OCI-LY3 (cell line): ENCODE measurements around the gene HDAC4.

ENCODE experiments used
- H2AFZ ChIP-seq: fragments of 200-600, 300-600 bp; shearing (Covaris generic); 2 replicates; pipeline ENCODE4 v1.6.0; 2014; ENCODE audit warnings: antibody characterized with exemption, low read depth, low read length
- H3K27ac ChIP-seq: fragments of 200-600, 300-600 bp; sonication (generic); 2 replicates; pipeline ENCODE4 v1.5.1; 2014; ENCODE audit warnings: mild to moderate bottlenecking, low read length, moderate library complexity, mixed read lengths
- H3K27me3 ChIP-seq: fragments of 200-600, 300-600 bp; sonication (generic); 2 replicates; pipeline ENCODE4 v1.6.1; 2014; ENCODE audit warnings: low read depth, low read length, mixed read lengths
- H3K36me3 ChIP-seq: fragments of 200-600, 300-600 bp; sonication (generic); replicated peaks from 2 replicates; pipeline ENCODE3; 2014; ENCODE audit warnings: low read depth, low read length, mixed read lengths
- H3K4me1 ChIP-seq: fragments of 300-600, 200-600 bp; sonication (generic); 2 replicates; pipeline ENCODE4 v1.6.1; 2014; ENCODE audit warnings: low read length, mixed read lengths
- H3K4me2 ChIP-seq: fragments of 200-600, 300-600 bp; sonication (generic); 2 replicates; pipeline ENCODE4 v1.6.1; 2014; ENCODE audit warnings: low read length, mixed read lengths
- H3K4me3 ChIP-seq: fragments of 300-600, 200-600 bp; sonication (generic); 2 replicates; pipeline ENCODE4 v1.5.1; 2014; ENCODE audit warnings: antibody characterized with exemption, mild to moderate bottlenecking, low read length, moderate library complexity
- H3K79me2 ChIP-seq: fragments of 300-600, 200-600 bp; shearing (Covaris generic); 2 replicates; pipeline ENCODE4 v1.6.1; 2014; ENCODE audit warnings: mild to moderate bottlenecking, low read length, mixed read lengths
- H3K9ac ChIP-seq: fragments of 300-600, 200-600 bp; shearing (Covaris generic); 2 replicates; pipeline ENCODE4 v1.6.0; 2014; ENCODE audit warnings: mild to moderate bottlenecking, low read length, moderate library complexity
- H3K9me3 ChIP-seq: fragments of 200-600, 300-600 bp; shearing (Covaris generic); 2 replicates; pipeline ENCODE4 v1.6.1; 2014; ENCODE audit warnings: low read length, mixed read lengths; ENCODE audit not compliant: insufficient read depth
- H4K20me1 ChIP-seq: fragments of 200-600, 300-600 bp; sonication (generic); 2 replicates; pipeline ENCODE4 v1.6.1; 2016; ENCODE audit warnings: low read length, mixed read lengths; ENCODE audit not compliant: insufficient read depth
- CTCF ChIP-seq: fragments of 200-600, 300-600 bp; sonication (generic); IDR thresholded peaks from 2 replicates; pipeline ENCODE4 v1.5.1; 2014; ENCODE audit warnings: antibody characterized with exemption, low read length, low read depth
- EZH2phosphoT487 ChIP-seq: fragments of 200-600 bp; shearing (Covaris generic); IDR thresholded peaks from 2 replicates; pipeline ENCODE4 v1.6.1; 2018; ENCODE audit warnings: antibody characterized with exemption, mixed run types, low read depth

The HDAC4 gene

GRCh38 chr2:239193925-239194677 lies 206.7 kb downstream of the HDAC4 start:
- TF ChIP-seq CTCF (peak; percentile 33), EZH2phosphoT487 (no peak)
- Histone ChIP-seq H3K27ac (no peak overlapping the region), H3K9ac (no peak overlapping the region), H3K9me3 (no peaks in the 10 kb centered on the region), H2AFZ (no peak overlapping the region), H4K20me1 (no peaks in the 10 kb centered on the region; the same call in 1 of the 2 replicates), H3K27me3 (no peaks in the 10 kb centered on the region), H3K4me3 (no peak overlapping the region), H3K4me1 (peaks cover 3% of the 10 kb centered on the region; the same call in 1 of the 2 replicates), H3K4me2 (no peak overlapping the region), H3K79me2 (no peaks in the 10 kb centered on the region), H3K36me3 (no peaks in the 10 kb centered on the region)

- no peak for TF ChIP-seq CTCF
- no peak for TF ChIP-seq EZH2phosphoT487
- Histone ChIP-seq H3K4me2 (no peak overlapping the region), H3K9ac (no peak overlapping the region), H3K27me3 (no peaks in the 10 kb centered on the region), H3K4me1 (peaks cover 3% of the 10 kb centered on the region; the same call in 1 of the 2 replicates), H2AFZ (no peak overlapping the region), H3K36me3 (peaks cover 6% of the 10 kb centered on the region), H4K20me1 (no peaks in the 10 kb centered on the region; the same call in 1 of the 2 replicates), H3K9me3 (no peaks in the 10 kb centered on the region), H3K4me3 (no peak overlapping the region), H3K79me2 (no peaks in the 10 kb centered on the region), H3K27ac (no peak overlapping the region)
These were observed 207.4 kb downstream of the HDAC4 start for GRCh38 chr2:239193401-239193811.

GRCh38 chr2:239192975-239193374 lies 207.8 kb downstream of the HDAC4 start:
- H4K20me1 ChIP-seq: no peaks in the 10 kb centered on the region; the same call in 1 of the 2 replicates
- TF ChIP-seq EZH2phosphoT487 (no peak), CTCF (no peak)
- no peak overlapping the region for H2AFZ ChIP-seq
- no peak overlapping the region for H3K27ac ChIP-seq
- H3K27me3 ChIP-seq: no peaks in the 10 kb centered on the region
- peaks cover 9% of the 10 kb centered on the region for H3K36me3 ChIP-seq
- no peak overlapping the region for H3K4me3 ChIP-seq
- H3K4me2 ChIP-seq: no peak overlapping the region
- no peaks in the 10 kb centered on the region for H3K9me3 ChIP-seq
- no peak overlapping the region for H3K9ac ChIP-seq
- H3K4me1 ChIP-seq: peaks cover 3% of the 10 kb centered on the region; the same call in 1 of the 2 replicates
- no peaks in the 10 kb centered on the region for H3K79me2 ChIP-seq

- Histone ChIP-seq H2AFZ (no peak overlapping the region), H3K27ac (no peak overlapping the region), H3K9me3 (no peaks in the 10 kb centered on the region), H3K79me2 (no peaks in the 10 kb centered on the region), H3K4me1 (peaks cover 3% of the 10 kb centered on the region; the same call in 1 of the 2 replicates), H3K4me3 (peak overlapping the region; percentile 47), H4K20me1 (no peaks in the 10 kb centered on the region; the same call in 1 of the 2 replicates), H3K9ac (no peak overlapping the region), H3K4me2 (peak overlapping the region; percentile 72), H3K36me3 (peaks cover 9% of the 10 kb centered on the region), H3K27me3 (no peaks in the 10 kb centered on the region)
- no peak for TF ChIP-seq EZH2phosphoT487
- TF ChIP-seq CTCF: no peak
These were observed 208.4 kb downstream of the HDAC4 start for GRCh38 chr2:239192456-239192855.
